Activated T-helper 1 cell treated with anti-CD3 and anti-CD28 coated beads, Interleukin-12 subunit alpha, Interleukin-12 subunit beta, Interleukin-2, Interleukin-4 antibody, amounts not matched to agents 30 ng/mL and 10 ng/mL and 1 ng/mL, durations not matched to agents 14 hours and 24 hours and 36 hours (primary cell): ENCODE measurements around the gene PEF1. TPM values are rescaled to one million over a fixed set of nuclear protein-coding genes. Genes with fewer than 3 reads are reported as not detected.

Source experiments
- DNase-seq: peaks from one replicate; pipeline ENCODE4 v3.0.0; 2021; ENCODE audit warnings: low spot score
- H3K27ac Mint-ChIP-seq: one replicate; pipeline ENCODE4 v1.8.0; 2021; ENCODE audit warnings: mild to moderate bottlenecking, mixed read lengths
- H3K27me3 Mint-ChIP-seq: one replicate; pipeline ENCODE4 v1.8.0; 2022; ENCODE audit warnings: mild to moderate bottlenecking, moderate library complexity, mixed read lengths; ENCODE audit not compliant: insufficient read depth
- H3K36me3 Mint-ChIP-seq: one replicate; pipeline ENCODE4 v1.8.0; 2021; ENCODE audit warnings: low read depth, mixed read lengths
- H3K4me1 Mint-ChIP-seq: one replicate; pipeline ENCODE4 v1.8.0; 2021; ENCODE audit warnings: low read depth, mixed read lengths
- H3K4me3 Mint-ChIP-seq: one replicate; pipeline ENCODE4 v1.8.0; 2021; ENCODE audit warnings: mild to moderate bottlenecking, moderate library complexity, mixed read lengths
- H3K9me3 Mint-ChIP-seq: one replicate; pipeline ENCODE4 v1.8.0; 2021; ENCODE audit warnings: mixed read lengths
- intact Hi-C: fragments of 100-400 bp; cut with micrococcal nuclease; formaldehyde crosslinking; loops from one replicate; pipeline ENCODE4 v1.15.1; 2024
- total RNA-seq: library from RNA; stranded (reverse); gene quantifications from 2 replicates; pipeline ENCODE4 v1.2.3, GENCODE V29; 2022

Gene PEF1
- total RNA-seq, 1 donor from 2014 or later = 57.6 TPM

- intact Hi-C loops = no loop called here
- Mint-ChIP-seq H3K36me3 (no peaks in the 10 kb centered on the region), H3K9me3 (no peaks in the 10 kb centered on the region), H3K27me3 (peaks cover 10% of the 10 kb centered on the region), H3K4me3 (no peak overlapping the region), H3K4me1 (no peaks in the 10 kb centered on the region), H3K27ac (no peak overlapping the region)
- DNase-seq = no peak
Observed at GRCh38 chr1:31679091-31679490, 34.4 kb upstream of the PEF1 start.

GRCh38 chr1:31678681-31679080, 34.0 kb upstream of the PEF1 start:
- peaks cover 10% of the 10 kb centered on the region for H3K27me3 Mint-ChIP-seq
- no peaks in the 10 kb centered on the region for H3K9me3 Mint-ChIP-seq
- H3K4me3 Mint-ChIP-seq = no peak overlapping the region
- no peaks in the 10 kb centered on the region for H3K4me1 Mint-ChIP-seq
- H3K27ac Mint-ChIP-seq = no peak overlapping the region
- H3K36me3 Mint-ChIP-seq = no peaks in the 10 kb centered on the region
- DNase-seq = no peak
- intact Hi-C loops = no loop called here

GRCh38 chr1:31677949-31678348, 33.3 kb upstream of the PEF1 start:
- Mint-ChIP-seq H3K27me3 (peaks cover 10% of the 10 kb centered on the region), H3K4me3 (no peak overlapping the region), H3K27ac (no peak overlapping the region), H3K9me3 (no peaks in the 10 kb centered on the region), H3K36me3 (no peaks in the 10 kb centered on the region), H3K4me1 (no peaks in the 10 kb centered on the region)
- intact Hi-C loops = no loop called here
- no peak for DNase-seq

- H3K27ac Mint-ChIP-seq = no peak overlapping the region
- peaks cover 10% of the 10 kb centered on the region for H3K27me3 Mint-ChIP-seq
- H3K4me1 Mint-ChIP-seq = no peaks in the 10 kb centered on the region
- intact Hi-C loops = no loop called here
- H3K4me3 Mint-ChIP-seq = no peak overlapping the region
- no peak for DNase-seq
- no peaks in the 10 kb centered on the region for H3K9me3 Mint-ChIP-seq
- no peaks in the 10 kb centered on the region for H3K36me3 Mint-ChIP-seq
Observed at GRCh38 chr1:31677401-31677800, 32.7 kb upstream of the PEF1 start.

GRCh38 chr1:31675756-31676155, 31.1 kb upstream of the PEF1 start:
- Mint-ChIP-seq H3K27me3 (peaks cover 15% of the 10 kb centered on the region), H3K36me3 (no peaks in the 10 kb centered on the region), H3K27ac (no peak overlapping the region), H3K4me3 (no peak overlapping the region), H3K9me3 (no peaks in the 10 kb centered on the region), H3K4me1 (no peaks in the 10 kb centered on the region)
- no peak for DNase-seq
- intact Hi-C loops = no loop called here

GRCh38 chr1:31675161-31675560, 30.5 kb upstream of the PEF1 start:
- peaks cover 19% of the 10 kb centered on the region for H3K27me3 Mint-ChIP-seq
- H3K9me3 Mint-ChIP-seq = no peaks in the 10 kb centered on the region
- intact Hi-C loops = no loop called here
- H3K4me3 Mint-ChIP-seq = no peak overlapping the region
- peaks cover 3% of the 10 kb centered on the region for H3K4me1 Mint-ChIP-seq
- no peaks in the 10 kb centered on the region for H3K36me3 Mint-ChIP-seq
- no peak for DNase-seq
- no peak overlapping the region for H3K27ac Mint-ChIP-seq

GRCh38 chr1:31674626-31675025, 29.9 kb upstream of the PEF1 start:
- Mint-ChIP-seq H3K4me3 (no peak overlapping the region), H3K27me3 (peaks cover 23% of the 10 kb centered on the region), H3K4me1 (peaks cover 6% of the 10 kb centered on the region), H3K36me3 (no peaks in the 10 kb centered on the region), H3K27ac (no peak overlapping the region), H3K9me3 (no peaks in the 10 kb centered on the region)
- intact Hi-C loops = no loop called here
- DNase-seq = no peak

- Mint-ChIP-seq H3K4me3 (no peak overlapping the region), H3K9me3 (no peaks in the 10 kb centered on the region), H3K27ac (no peak overlapping the region), H3K36me3 (no peaks in the 10 kb centered on the region), H3K4me1 (peaks cover 6% of the 10 kb centered on the region), H3K27me3 (peaks cover 22% of the 10 kb centered on the region)
- no peak for DNase-seq
- intact Hi-C loops = no loop called here
Observed at GRCh38 chr1:31673433-31673832, 28.8 kb upstream of the PEF1 start.

GRCh38 chr1:31672986-31673385, 28.3 kb upstream of the PEF1 start:
- H3K27ac Mint-ChIP-seq = no peak overlapping the region
- intact Hi-C loops = no loop called here
- H3K36me3 Mint-ChIP-seq = no peaks in the 10 kb centered on the region
- H3K4me1 Mint-ChIP-seq = peaks cover 6% of the 10 kb centered on the region
- no peak overlapping the region for H3K4me3 Mint-ChIP-seq
- DNase-seq = no peak
- no peaks in the 10 kb centered on the region for H3K9me3 Mint-ChIP-seq
- peaks cover 22% of the 10 kb centered on the region for H3K27me3 Mint-ChIP-seq

- Mint-ChIP-seq H3K27me3 (peaks cover 22% of the 10 kb centered on the region), H3K27ac (no peak overlapping the region), H3K36me3 (no peaks in the 10 kb centered on the region), H3K4me3 (no peak overlapping the region), H3K9me3 (no peaks in the 10 kb centered on the region), H3K4me1 (peaks cover 6% of the 10 kb centered on the region)
- no peak for DNase-seq
- intact Hi-C loops = no loop called here
Observed at GRCh38 chr1:31671561-31672201, 27.0 kb upstream of the PEF1 start.

GRCh38 chr1:31671147-31671546, 26.5 kb upstream of the PEF1 start:
- Mint-ChIP-seq H3K9me3 (no peaks in the 10 kb centered on the region), H3K4me1 (peaks cover 6% of the 10 kb centered on the region), H3K27ac (no peak overlapping the region), H3K4me3 (no peak overlapping the region), H3K27me3 (peaks cover 25% of the 10 kb centered on the region), H3K36me3 (no peaks in the 10 kb centered on the region)
- DNase-seq = no peak
- intact Hi-C loops = no loop called here

GRCh38 chr1:31670593-31670964, 25.9 kb upstream of the PEF1 start:
- DNase-seq = no peak
- peaks cover 6% of the 10 kb centered on the region for H3K4me1 Mint-ChIP-seq
- H3K9me3 Mint-ChIP-seq = no peaks in the 10 kb centered on the region
- no peak overlapping the region for H3K27ac Mint-ChIP-seq
- no peaks in the 10 kb centered on the region for H3K36me3 Mint-ChIP-seq
- H3K27me3 Mint-ChIP-seq = peaks cover 27% of the 10 kb centered on the region
- no peak overlapping the region for H3K4me3 Mint-ChIP-seq
- intact Hi-C loops = no loop called here

- H3K4me3 Mint-ChIP-seq = peak overlapping the region; percentile 13
- H3K27me3 Mint-ChIP-seq = peaks cover 22% of the 10 kb centered on the region
- DNase-seq = no peak
- H3K36me3 Mint-ChIP-seq = no peaks in the 10 kb centered on the region
- H3K4me1 Mint-ChIP-seq = peaks cover 6% of the 10 kb centered on the region
- no peaks in the 10 kb centered on the region for H3K9me3 Mint-ChIP-seq
- no peak overlapping the region for H3K27ac Mint-ChIP-seq
- intact Hi-C loops = no loop called here
Observed at GRCh38 chr1:31669786-31670592, 25.3 kb upstream of the PEF1 start.
